HG03066 (cell line): Measurements from ENCODE around the gene MRPS5.
"Not testable (repeated sequence)": the region's sequence is repeated elsewhere in the genome, so short reads cannot be mapped to it uniquely, and the experiment has no call there.

Experiments
- ATAC-seq: cut with Tn5 transposase; IDR thresholded peaks from one replicate; pipeline ENCODE4 v1.9.1; 2021; ENCODE audit warnings: low read depth; ENCODE audit not compliant: unreplicated experiment

Gene MRPS5

GRCh38 chr2:95048825-95049682 is 72.6 kb downstream of the MRPS5 start:
- no peak for ATAC-seq

DNA sequence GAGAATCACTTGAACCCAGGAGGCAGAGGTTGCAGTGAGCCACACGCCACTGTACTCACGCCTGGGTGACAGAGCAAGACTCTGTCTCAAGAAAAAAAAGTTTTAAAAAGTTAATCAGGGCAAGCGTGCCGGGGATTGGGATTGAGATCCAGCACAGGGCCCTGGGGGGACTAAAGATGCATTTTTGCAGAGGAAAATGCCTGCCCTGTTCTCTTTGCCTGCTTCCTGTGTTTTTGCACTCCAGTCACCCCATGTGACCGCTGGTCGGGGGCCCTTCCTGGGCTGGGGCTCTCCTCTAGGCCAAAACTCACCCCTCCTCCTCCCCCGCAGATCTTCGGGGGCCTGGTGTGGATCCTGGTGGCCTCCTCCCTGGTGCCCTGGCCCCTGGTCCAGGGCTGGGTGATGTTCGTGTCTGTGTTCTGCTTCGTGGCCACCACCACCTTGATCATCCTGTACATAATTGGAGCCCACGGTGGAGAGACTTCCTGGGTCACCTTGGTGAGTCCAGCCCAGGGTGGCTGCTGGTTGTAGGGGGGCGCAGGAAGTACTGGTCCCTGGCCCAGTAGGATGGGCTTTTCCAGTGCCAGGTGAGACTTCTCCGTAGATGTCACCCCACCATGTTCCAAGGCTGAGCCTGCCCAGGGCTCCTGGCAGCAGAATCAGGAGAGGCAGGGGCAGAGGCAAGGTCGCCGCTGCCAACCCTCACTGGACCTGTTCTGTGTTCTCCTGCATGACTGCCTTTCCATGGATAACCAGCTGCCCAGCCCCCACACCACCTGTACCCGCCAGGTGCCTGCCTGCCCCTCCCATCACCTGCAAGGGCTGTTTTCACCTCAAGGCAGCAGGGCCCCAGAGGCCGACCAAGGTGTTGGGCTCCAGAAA is 73.7 kb downstream of the MRPS5 start:
- ATAC-seq = no peak

GRCh38 chr2:95046371-95047112 is 75.1 kb downstream of the MRPS5 start:
- ATAC-seq = no peak

DNA sequence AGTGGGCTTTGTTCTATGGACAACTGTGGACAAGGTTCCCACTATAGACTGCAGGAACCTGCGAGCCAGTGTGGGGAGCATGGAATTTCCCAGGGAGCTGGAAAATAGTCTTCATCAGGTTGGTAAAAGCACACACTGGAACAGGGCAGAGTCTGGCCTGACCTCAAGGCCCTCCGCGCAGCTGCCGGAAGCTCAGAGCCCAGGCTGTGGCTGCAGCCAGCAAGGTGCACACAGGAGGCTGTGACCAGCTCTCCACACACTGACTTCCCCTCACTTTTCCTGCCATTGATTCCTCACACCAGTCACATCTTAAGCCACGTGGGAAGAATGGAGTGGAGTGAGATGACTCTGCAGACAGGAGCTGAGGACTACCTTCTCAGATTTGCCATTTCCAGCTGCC is 77.0 kb downstream of the MRPS5 start:
- no peak for ATAC-seq

DNA sequence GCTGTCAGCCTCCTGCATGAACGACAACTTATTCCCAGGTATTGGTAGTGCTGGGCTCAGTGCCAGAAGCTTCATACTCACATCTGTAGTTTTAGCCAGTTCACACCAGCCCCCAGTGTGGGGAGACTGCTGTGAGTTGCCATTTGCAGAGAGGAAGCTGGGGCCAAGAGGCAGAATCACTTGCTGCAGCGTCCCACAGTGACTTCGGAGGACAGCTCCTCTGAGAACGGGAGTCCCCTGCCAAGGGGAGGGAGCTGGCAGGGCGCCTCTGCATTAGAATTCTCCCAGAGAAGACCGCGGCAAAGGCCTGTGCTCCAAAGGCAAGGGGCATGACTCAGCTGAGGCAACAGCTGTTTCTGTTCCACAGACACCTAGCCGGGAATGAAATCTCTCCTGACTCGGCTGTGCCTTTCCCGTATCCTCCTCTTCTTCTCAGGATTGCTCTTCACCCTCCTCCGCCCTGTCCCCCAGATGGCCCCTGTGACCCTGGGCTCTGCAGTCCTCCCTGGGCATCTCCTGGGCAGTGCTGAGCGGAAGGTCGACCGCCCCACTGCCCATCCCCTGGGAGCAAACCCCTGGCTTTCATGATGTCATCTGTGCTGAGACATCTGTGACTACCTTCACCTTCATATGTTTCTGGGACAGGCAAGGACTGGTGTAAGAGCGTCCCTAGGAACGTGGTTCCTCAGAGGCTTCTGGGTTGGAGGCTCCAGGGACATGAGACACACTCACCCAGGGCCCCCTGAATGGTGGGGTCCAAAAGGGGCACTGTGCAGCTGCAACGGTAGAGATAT is 78.1 kb downstream of the MRPS5 start:
- no peak for ATAC-seq

DNA sequence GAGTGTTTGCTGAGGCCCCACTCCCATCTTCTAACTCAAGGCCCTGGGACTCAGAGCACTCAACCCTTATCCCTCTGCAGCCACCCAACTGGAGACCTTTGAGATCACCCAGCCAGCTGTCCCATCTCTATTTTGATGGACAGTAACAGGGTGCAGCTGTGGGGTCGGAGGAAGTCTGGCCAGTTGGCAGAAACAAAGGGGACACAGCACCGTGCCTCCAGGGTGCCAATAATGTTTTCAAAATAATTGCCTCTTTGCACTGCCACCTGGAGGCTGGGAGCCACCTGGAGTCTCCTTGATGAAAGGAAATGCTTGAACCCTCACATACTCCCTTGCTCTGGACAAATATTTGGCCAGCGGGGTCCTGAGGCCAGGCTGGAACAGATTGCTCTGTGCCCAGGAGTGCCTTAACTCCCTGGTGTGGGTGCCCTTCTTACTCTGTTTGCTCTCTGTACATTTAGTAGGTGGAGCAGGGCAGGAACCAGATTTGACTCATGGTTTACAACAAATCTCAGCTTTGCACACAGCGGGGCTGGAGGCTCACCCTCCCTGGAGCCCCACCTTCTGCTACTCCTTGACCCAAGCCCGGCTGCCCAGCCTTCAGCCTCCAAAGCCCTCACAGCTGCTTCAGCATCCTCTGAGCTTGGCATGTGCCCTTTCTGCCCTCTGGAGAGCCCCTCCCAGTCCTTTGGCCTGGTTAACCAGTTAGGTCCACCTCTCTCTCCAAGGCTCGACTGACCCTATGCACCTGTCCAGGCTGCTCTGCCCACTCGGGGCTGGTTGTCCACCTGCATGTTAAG is 78.9 kb downstream of the MRPS5 start:
- no peak for ATAC-seq

GRCh38 chr2:95041824-95042442 is 79.7 kb downstream of the MRPS5 start:
- no peak for ATAC-seq

GRCh38 chr2:95041060-95041823 is 80.4 kb downstream of the MRPS5 start:
- no peak for ATAC-seq

- no peak for ATAC-seq
Observed at GRCh38 chr2:95040426-95040825, 81.2 kb downstream of the MRPS5 start.

DNA sequence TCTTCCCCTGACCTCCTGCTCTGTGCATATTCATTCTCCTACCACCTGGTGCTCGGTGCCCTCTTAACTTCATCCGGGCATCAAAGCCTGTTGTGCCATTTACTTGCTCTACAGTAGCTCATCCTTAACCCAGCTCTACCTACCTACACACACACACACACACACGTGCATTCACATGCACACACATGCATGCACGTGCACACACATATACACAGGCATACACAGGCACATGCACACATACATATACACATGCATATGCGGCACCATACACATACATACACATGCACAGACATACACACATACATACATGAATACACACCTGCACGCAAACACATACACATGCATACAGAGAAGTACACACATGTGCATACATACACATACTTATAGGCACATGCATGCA is 81.6 kb downstream of the MRPS5 start:
- ATAC-seq = no peak

DNA sequence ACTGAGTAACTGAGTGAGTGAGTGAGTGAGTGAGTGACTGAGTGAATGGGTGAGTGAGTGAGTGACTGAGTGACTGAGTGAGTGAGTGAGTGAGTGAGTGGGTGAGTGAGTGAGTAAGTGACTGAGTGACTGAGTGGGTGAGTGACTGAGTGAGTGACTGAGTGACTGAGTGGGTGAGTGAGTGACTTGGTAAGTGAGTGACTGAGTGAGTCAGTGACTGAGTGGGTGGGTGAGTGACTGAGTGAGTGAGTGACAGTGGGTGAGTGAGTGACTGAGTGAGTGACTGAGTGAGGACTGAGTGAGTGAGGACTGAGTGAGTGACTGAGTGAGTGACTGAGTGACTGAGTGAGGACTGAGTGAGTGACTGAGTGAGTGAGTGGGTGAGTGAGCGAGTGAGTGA is 82.2 kb downstream of the MRPS5 start:
- no peak for ATAC-seq

DNA sequence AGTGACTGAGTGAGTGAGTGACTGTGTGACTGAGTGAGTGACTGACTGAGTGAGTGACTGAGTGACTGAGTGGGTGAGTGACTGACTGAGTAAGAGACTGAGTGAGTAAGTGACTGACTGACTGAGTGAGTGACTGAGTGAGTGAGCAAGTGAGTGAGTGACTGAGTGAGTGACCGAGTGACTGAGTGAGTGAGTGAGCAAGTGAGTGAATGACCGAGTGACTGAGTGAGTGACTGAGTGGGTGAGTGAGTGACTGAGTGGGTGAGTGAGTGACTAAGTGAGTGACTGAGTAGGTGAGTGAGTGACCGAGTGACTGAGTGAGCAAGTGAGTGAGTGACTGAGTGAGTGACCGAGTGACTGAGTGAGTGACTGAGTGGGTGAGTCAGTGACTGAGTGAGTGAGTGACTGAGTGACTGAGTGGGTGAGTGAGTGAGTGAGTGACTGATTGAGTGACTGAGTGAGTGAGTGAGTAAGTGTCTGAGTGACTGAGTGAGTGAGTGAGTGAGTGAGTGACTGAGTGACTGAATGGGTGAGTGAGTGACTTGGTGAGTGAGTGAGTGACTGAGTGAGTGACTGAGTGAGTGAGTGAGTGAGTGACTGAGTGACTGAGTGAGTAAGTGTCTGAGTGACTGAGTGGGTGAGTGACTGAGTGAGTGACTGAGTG is 82.8 kb downstream of the MRPS5 start:
- no peak for ATAC-seq

DNA sequence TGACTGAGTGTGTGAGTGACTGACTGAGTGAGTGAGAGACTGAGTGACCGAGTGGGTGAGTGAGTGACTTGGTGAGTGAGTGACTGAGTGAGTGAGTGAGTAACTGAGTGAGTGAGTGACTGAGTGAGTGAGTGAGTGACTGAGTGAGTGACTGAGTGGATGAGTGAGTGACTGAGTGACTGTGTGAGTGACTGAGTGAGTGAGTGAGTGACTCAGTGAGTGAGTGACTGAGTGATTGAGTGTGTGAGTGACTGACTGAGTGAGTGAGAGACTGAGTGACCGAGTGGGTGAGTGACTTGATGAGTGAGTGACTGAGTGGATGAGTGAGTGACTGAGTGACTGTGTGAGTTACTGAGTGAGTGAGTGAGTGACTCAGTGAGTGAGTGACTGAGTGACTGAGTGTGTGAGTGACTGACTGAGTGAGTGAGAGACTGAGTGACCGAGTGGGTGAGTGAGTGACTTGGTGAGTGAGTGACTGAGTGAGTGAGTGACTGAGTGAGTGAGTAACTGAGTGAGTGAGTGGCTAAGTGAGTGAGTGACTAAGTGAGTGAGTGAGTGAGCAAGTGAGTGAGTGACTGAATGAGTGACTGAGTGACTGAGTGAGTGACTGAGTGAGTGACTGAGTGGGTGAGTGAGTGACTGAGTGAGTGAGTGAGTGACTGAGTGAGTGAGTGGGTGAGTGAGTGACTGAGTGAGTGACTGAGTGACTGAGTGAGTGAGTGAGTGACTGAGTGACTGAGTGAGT is 83.6 kb downstream of the MRPS5 start:
- not testable (repeated sequence) for ATAC-seq

DNA sequence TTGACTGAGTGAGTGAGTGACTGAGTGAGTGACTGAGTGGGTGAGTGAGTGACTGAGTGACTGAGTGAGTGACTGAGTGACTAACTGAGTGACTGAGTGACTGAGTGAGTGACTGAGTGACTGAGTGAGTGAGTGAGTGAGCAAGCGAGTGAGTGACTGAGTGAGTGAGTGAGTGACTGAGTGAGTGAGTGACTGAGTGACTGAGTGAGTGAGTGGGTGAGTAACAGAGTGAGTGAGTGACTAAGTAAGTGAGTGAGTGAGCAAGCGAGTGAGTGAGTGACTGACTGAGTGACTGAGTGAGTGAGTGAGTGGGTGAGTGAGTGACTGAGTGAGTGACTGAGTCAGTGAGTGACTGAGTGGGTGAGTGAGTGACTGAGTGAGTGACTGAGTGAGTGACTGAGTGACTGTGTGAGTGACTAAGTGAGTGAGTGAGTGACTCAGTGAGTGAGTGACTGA is 84.2 kb downstream of the MRPS5 start:
- ATAC-seq = no peak

- ATAC-seq = no peak
Observed at GRCh38 chr2:95036596-95037383, 84.8 kb downstream of the MRPS5 start.
